ENCODE measurements around the gene FAR2.

- TF ChIP-seq YY1 (IDR thresholded peaks at IDR 0.05; ENCODE audit: insufficient read depth, insufficient replicate concordance, low read depth, low read length): no peak
- no peak for TF ChIP-seq NR2F1 (CRISPR knock-in tag; IDR thresholded peaks at IDR 0.05)
- no peak for TF ChIP-seq ZNF274 (CRISPR knock-in tag; IDR thresholded peaks at IDR 0.05)
- TF ChIP-seq, protein P1, sequence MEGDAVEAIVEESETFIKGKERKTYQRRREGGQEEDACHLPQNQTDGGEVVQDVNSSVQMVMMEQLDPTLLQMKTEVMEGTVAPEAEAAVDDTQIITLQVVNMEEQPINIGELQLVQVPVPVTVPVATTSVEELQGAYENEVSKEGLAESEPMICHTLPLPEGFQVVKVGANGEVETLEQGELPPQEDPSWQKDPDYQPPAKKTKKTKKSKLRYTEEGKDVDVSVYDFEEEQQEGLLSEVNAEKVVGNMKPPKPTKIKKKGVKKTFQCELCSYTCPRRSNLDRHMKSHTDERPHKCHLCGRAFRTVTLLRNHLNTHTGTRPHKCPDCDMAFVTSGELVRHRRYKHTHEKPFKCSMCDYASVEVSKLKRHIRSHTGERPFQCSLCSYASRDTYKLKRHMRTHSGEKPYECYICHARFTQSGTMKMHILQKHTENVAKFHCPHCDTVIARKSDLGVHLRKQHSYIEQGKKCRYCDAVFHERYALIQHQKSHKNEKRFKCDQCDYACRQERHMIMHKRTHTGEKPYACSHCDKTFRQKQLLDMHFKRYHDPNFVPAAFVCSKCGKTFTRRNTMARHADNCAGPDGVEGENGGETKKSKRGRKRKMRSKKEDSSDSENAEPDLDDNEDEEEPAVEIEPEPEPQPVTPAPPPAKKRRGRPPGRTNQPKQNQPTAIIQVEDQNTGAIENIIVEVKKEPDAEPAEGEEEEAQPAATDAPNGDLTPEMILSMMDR (CRISPR knock-in tag; IDR thresholded peaks at IDR 0.05): no peak
These were observed 49.8 kb downstream of the FAR2 start for GRCh38 chr12:29198901-29199300.
